ENCODE results near the gene VAPB.

VAPB gene

DNA sequence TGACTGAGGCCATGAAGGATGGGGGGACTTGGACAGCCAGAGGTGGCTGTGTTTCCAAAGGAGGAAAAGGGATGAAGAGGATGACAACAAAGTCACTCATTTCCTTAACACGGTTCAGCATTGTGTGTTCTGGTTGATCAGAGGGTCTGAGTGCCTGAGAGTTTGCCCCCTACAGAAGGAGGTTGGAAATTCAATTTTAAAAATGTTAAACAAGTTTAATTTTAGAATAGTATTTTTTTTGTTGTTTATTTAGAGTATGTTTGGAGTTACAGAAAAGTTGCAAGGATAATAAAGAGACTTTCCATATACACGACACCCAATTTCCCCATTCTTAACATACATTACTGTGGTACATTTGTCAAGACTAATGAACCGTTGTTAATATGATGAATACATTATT lies 10.3 kb upstream of the VAPB start:
- DNase-seq = no peak

GRCh38 chr20:58381627-58382026 lies 7.4 kb upstream of the VAPB start:
- no peak for DNase-seq

GRCh38 chr20:58382096-58382495 lies 6.9 kb upstream of the VAPB start:
- no peak for DNase-seq

DNA sequence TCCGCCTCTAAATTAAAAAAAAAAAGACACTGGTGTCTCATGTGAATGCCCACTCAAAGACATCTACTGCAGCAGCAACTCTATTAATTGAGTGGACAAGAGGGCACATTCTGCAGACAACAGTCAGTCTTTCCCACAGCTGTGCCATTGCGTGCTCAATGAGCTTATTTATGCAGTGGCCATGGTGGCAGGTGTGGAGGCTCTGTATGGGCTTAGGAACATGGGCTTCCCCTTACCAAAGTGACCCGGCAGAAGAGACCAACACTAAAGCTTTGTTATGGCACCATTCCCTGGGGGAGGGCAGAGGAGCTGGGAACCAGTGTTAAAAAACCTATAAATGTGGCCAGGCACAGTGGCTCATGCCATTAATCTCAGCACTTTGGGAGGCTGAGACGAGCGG lies 4.2 kb upstream of the VAPB start:
- DNase-seq = no peak

GRCh38 chr20:58388028-58388601 lies 914 bp upstream of the VAPB start:
- DNase-seq = no peak

DNA sequence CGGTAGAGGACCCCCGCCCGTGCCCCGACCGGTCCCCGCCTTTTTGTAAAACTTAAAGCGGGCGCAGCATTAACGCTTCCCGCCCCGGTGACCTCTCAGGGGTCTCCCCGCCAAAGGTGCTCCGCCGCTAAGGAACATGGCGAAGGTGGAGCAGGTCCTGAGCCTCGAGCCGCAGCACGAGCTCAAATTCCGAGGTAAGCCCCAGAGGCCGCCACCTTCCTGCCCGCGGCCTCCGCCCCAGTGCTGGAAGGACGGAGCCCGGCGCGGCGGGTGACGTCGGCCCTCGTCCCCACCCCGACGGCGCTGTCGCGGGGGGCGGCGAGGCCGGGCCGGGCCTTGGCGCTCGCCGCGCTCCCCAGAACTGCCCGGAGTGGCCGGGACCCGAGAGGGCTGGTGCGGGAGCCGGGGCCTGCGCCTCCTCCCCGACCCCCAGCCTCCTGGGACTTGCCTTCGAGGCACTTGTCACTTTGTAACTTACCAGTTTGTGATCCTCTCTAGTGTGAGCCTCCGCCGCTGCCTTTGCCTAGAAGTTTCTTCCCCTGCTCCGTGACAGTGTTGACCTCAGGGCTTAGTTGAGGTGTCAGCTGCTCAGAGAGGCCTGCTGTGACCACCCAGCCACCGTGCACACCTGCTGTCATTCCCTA lies 417 bp downstream of the VAPB start:
- no peak for DNase-seq

- no peak for DNase-seq
Observed at GRCh38 chr20:58389968-58390658, 1.1 kb downstream of the VAPB start.

- DNase-seq = no peak
Observed at GRCh38 chr20:58390659-58391035, 1.6 kb downstream of the VAPB start.

DNA sequence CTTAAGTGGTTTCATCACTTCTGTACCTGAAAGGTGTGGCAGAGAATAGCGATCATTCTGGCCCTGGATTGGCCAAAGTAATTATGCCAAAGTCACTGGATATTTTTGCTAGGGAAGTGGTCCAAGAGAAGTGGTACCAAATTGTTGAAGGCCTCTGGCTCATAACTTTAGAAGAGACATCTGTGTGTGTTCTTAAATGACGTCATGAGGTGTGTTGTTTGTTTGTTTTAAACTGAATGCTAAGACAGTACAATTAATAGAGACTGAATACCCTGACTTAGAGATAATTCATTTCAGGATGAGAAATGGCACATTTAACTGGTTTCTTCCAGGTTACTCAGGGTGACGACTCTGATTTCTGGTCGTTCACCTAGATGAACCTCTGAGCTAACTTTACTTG lies 3.3 kb downstream of the VAPB start:
- DNase-seq = no peak

GRCh38 chr20:58393299-58393698 lies 4.3 kb downstream of the VAPB start:
- DNase-seq = no peak

GRCh38 chr20:58394801-58395200 lies 5.8 kb downstream of the VAPB start:
- no peak for DNase-seq

DNA sequence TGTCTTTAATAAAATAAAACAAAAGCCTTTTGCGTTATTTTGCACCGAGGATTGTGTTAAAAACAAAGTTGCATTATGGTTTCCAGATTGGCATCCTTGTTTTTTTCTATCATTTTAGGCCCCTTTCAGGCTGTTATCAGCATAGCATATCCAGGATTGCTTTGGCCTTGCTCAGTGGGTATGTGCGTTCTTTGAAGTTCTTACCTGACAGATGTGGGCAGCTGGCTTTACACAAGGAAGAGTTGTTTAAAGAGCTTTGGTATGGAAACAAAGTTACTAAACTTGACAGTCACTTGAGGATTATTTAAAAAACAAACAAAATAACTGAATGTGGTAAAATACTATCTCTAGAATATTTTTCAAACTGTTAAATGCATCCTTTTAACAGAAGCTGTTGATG lies 6.6 kb downstream of the VAPB start:
- DNase-seq = no peak

DNA sequence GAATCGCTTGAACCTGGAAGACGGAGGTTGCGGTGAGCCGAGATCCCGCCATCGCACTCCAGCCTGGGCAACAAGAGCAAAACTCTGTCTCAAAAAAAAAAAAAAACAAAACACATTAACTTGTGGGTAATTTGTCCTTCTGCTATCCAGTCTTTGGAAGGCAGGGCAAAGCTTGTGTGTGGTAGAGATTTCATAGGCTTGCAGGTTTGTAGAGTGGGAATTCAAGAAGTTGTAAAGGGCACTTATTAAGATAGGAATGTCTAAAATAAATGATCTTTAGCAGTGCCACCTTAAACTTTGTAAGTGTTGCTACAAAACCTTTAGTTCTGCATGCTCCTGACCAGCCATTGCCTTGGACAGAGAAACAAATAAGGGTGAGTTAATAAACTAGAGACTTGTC lies 8.4 kb downstream of the VAPB start:
- no peak for DNase-seq

- DNase-seq = no peak
Observed at GRCh38 chr20:58398254-58398653, 9.2 kb downstream of the VAPB start.

DNA sequence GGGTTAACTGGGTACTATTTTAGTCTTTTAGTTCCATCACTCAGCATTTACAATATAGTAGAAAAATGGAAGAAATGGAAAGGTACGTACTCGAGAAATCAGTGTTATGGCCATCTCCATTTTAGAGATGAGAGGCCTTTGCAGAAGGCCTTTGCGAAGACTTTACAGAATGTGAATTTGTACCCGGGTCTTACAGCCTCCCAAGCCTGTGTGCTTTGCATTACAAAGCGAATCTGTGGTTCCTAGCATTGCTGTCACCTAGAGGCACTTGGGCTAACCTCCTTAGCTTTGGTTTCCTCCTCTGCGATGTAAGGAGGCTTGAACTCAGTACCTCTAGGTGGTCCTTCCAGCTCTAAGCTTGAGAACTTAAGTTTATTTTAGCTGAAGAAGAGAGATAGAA lies 10.9 kb downstream of the VAPB start:
- no peak for DNase-seq

DNA sequence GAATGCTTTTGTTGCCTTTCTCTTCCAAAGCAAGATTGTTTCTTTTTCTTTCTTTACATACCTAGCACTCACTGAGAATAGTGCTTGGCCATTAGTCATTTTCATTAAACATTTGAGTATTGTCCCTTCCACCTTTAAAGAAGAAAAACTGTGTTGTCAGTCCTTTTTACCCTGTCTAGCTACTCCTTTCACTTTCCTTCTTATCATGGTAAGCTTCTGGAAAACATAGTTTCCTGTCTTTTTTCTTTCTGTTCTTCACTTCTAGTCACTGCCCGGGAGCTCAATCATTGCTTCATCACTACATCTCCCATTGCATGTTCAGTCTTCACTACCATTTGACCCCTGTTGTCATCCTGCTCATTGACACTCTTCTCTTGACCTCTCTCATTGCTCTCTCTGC lies 12.1 kb downstream of the VAPB start:
- DNase-seq = no peak

DNA sequence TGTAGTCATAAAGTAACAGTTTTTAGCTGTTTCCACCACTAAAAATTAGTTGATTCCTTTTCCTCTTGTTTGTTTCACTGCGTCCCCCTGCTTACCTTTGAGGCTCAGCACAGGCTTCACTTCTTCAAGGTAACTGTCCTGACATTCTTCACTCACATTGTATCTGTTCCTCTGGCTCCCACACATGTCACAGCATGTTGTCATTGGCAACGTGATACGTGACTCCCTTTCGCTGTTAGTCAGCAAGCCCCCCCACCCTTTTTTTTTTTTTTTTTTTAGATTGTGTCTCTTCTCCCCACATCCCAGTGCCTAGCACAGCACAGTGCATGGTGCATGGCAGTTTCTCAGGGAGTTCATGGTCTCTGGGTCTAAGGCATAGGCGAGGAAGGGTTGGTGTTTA lies 13.3 kb downstream of the VAPB start:
- DNase-seq = no peak

GRCh38 chr20:58402827-58403226 lies 13.8 kb downstream of the VAPB start:
- no peak for DNase-seq

- DNase-seq = no peak
Observed at GRCh38 chr20:58403272-58403671, 14.2 kb downstream of the VAPB start.

- no peak for DNase-seq
Observed at GRCh38 chr20:58405504-58406291, 16.7 kb downstream of the VAPB start.

- DNase-seq = no peak
Observed at GRCh38 chr20:58406422-58407001, 17.5 kb downstream of the VAPB start.

DNA sequence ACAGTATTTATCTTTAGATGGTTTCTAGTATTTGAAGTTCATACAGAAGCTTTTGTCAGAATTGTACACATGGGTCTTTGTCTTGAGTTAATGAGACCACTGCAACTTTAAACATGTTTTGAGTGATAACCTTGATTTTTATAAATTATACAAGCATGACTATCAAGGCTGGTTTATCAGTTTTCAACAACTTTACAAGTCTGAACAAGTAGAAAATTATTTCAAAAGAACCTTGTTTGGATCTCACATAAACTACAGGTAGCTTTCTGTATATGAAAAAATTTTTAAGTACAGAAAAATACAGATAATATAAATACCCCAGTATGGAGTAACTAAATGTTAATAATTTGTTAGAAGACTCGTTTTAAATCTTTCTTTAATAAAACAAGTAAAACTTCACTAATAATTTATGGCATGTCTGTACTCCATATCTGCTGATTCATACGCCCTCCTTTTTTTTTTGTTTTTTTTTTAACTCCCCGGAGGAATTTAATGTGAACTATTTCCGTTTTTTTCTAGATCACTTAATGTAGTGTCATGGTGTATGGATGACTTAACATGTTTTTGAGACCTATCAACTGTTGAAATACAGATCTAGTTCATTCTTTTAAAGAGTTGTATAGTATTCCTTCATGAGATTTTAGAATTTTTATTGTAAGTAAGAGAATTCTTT lies 18.3 kb downstream of the VAPB start:
- DNase-seq = no peak

DNA sequence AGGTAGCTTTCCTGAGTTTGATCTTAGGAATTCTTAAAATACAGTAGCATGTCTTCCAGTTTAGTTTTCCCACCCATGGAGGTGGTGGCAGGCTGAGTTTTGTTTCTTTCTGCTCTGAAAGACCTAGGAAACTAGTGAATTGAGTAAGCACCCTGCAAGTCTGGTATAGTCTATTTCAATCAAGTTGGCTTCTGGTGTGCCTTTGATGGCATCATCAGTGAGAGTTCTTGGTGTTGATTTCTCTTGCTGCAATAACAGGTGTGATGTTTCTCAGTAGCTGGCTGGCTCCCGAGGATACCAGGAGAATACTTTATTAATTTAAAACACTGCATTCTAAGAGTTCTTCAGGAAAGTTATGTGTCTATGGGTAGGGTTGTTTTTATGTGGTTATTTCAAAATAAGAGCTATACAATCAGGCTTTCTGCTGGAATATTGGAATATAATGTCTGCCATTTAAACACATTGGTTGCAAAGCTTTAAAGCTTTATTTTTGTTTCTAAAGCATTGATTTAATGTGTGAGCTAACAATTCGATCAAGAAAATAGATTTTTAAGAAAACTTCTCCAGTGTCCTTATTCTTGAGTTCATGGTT lies 19.0 kb downstream of the VAPB start:
- no peak for DNase-seq

All from NCI-H526 treated with DMSO at 0.1 percent for 48 hours (cell line).